ENCODE data around the gene FAM76A.

DNA sequence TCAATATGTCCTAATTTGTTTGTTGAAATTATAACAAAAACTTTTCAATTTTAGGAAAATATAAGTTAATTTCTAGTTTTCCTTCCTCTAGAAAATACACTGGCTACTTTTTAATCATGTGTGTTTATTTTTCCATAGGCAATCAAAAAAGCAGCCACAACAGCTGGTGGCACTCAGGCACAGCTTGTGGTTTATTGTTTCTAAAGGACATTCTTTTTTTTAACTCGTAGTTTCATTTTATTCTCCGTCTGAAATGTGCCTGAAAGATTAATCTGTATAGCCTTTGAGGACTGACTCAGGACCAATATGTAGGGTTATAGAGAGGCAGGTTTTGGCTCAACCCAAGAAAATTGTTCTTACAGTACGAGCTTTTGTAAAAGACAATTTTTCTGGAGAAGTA lies 26.6 kb downstream of the FAM76A start:
- TF ChIP-seq, protein P1, sequence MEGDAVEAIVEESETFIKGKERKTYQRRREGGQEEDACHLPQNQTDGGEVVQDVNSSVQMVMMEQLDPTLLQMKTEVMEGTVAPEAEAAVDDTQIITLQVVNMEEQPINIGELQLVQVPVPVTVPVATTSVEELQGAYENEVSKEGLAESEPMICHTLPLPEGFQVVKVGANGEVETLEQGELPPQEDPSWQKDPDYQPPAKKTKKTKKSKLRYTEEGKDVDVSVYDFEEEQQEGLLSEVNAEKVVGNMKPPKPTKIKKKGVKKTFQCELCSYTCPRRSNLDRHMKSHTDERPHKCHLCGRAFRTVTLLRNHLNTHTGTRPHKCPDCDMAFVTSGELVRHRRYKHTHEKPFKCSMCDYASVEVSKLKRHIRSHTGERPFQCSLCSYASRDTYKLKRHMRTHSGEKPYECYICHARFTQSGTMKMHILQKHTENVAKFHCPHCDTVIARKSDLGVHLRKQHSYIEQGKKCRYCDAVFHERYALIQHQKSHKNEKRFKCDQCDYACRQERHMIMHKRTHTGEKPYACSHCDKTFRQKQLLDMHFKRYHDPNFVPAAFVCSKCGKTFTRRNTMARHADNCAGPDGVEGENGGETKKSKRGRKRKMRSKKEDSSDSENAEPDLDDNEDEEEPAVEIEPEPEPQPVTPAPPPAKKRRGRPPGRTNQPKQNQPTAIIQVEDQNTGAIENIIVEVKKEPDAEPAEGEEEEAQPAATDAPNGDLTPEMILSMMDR (IDR thresholded peaks at IDR 0.05 in 2 of 3, conservative IDR thresholded peaks at IDR 0.05 in 1 of 3; ENCODE audit: insufficient read depth in 2 of 3, low read depth in 1 of 3, low read length in 3 of 3): no peak
- TF ChIP-seq ZFP36 (IDR thresholded peaks at IDR 0.05; ENCODE audit: low read depth, low read length, partially characterized antibody) (no peak), SNRNP70 (optimal IDR thresholded peaks at IDR 0.05; ENCODE audit: low read depth, low read length) (no peak), RFX5 (IDR thresholded peaks at IDR 0.05; ENCODE audit: low read depth, low read length) (no peak), SMARCA4 (IDR thresholded peaks at IDR 0.05) (no peak)
- TF ChIP-seq, protein P2, sequence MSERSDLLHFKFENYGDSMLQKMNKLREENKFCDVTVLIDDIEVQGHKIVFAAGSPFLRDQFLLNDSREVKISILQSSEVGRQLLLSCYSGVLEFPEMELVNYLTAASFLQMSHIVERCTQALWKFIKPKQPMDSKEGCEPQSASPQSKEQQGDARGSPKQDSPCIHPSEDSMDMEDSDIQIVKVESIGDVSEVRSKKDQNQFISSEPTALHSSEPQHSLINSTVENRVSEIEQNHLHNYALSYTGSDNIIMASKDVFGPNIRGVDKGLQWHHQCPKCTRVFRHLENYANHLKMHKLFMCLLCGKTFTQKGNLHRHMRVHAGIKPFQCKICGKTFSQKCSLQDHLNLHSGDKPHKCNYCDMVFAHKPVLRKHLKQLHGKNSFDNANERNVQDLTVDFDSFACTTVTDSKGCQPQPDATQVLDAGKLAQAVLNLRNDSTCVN (CRISPR knock-in tag; IDR thresholded peaks at IDR 0.05): no peak

Measured in K562 (cell line).